HG03045 (cell line): ENCODE results near the gene ZNF649.
"Not testable (repeated sequence)": the region's sequence is repeated elsewhere in the genome, so short reads cannot be mapped to it uniquely, and the experiment has no call there.

Experiments
- ATAC-seq: cut with Tn5 transposase; IDR thresholded peaks from one replicate; pipeline ENCODE4 v1.9.1; 2021; ENCODE audit warnings: mild to moderate bottlenecking, moderate library complexity; ENCODE audit not compliant: unreplicated experiment

The ZNF649 gene

GRCh38 chr19:51904331-51905165 is at the start of gene ZNF649:
Gene ZNF649 (minus strand): TSS chr19:51905017. CDS start chr19:51900107, 4,910 bp downstream.
- peak; percentile 70 for ATAC-seq

GRCh38 chr19:51948975-51949374 is 44.2 kb upstream of the ZNF649 start:
- ATAC-seq, result no peak

GRCh38 chr19:51946602-51947001 is 41.8 kb upstream of the ZNF649 start:
- ATAC-seq, result no peak

- no peak for ATAC-seq
These were observed 40.2 kb upstream of the ZNF649 start for GRCh38 chr19:51944798-51945552.

- no peak for ATAC-seq
These were observed 34.1 kb upstream of the ZNF649 start for GRCh38 chr19:51938936-51939335.

GRCh38 chr19:51931921-51932320 is 27.1 kb upstream of the ZNF649 start:
- ATAC-seq, result no peak

GRCh38 chr19:51927859-51928258 is 23.0 kb upstream of the ZNF649 start:
- ATAC-seq, result no peak

- peak; percentile 82 for ATAC-seq
These were observed 22.2 kb upstream of the ZNF649 start, which contains the start of gene ZNF613 for GRCh38 chr19:51926784-51927741. Gene ZNF613 (plus strand): TSS chr19:51927472. CDS start chr19:51936221, 8,749 bp downstream.

GRCh38 chr19:51926426-51926783 is 21.6 kb upstream of the ZNF649 start:
- no peak for ATAC-seq

- ATAC-seq, result no peak
These were observed 17.1 kb upstream of the ZNF649 start for GRCh38 chr19:51921949-51922348.

- no peak for ATAC-seq
These were observed 14.8 kb upstream of the ZNF649 start for GRCh38 chr19:51919606-51920005.

GRCh38 chr19:51916167-51916566 is 11.3 kb upstream of the ZNF649 start:
- no peak for ATAC-seq

GRCh38 chr19:51915324-51915867 is 10.6 kb upstream of the ZNF649 start:
- no peak for ATAC-seq

- not testable (repeated sequence) for ATAC-seq
These were observed 3.2 kb upstream of the ZNF649 start for GRCh38 chr19:51907981-51908380.

GRCh38 chr19:51906108-51906507 is 1.3 kb upstream of the ZNF649 start:
- ATAC-seq, result not testable (repeated sequence)

- not testable (repeated sequence) for ATAC-seq
These were observed 822 bp upstream of the ZNF649 start for GRCh38 chr19:51905639-51906038.

GRCh38 chr19:51905206-51905605 is 389 bp upstream of the ZNF649 start:
- ATAC-seq, result no peak

- no peak for ATAC-seq
These were observed 1.6 kb downstream of the ZNF649 start for GRCh38 chr19:51903192-51903591.

GRCh38 chr19:51901860-51902259 is 3.0 kb downstream of the ZNF649 start:
- no peak for ATAC-seq

- no peak for ATAC-seq
These were observed 13.5 kb downstream of the ZNF649 start for GRCh38 chr19:51891193-51891747.
